GM23338 (cell line): ENCODE results near the gene IRS4. TPM values are rescaled to one million over a fixed set of nuclear protein-coding genes. Genes with fewer than 3 reads are reported as not detected.

Source experiments
- ATAC-seq: fragments of 200-7000 bp; cut with Tn5 transposase; 3 replicates; pipeline ENCODE4 v1.9.1; 2020
- DNase-seq: peaks from one replicate; pipeline ENCODE4 v3.0.0-alpha.2; 2015; ENCODE audit warnings: low spot score
- H2AFZ ChIP-seq: fragments of 200-600 bp; sonication (generic); 2 replicates; pipeline ENCODE4 v1.8.0; 2016; ENCODE audit warnings: antibody characterized with exemption, mild to moderate bottlenecking, moderate library complexity
- H3F3A ChIP-seq: fragments of 200-600 bp; sonication (generic); replicated peaks from 2 replicates; pipeline ENCODE4 v1.8.0; 2017; ENCODE audit warnings: antibody characterized with exemption, mixed run types, low read depth
- H3K27ac ChIP-seq: fragments of 200-600 bp; sonication (generic); 2 replicates; pipeline ENCODE4 v1.6.1; 2016; ENCODE audit warnings: low read depth
- H3K27me3 ChIP-seq: fragments of 200-600 bp; sonication (generic); 2 replicates; pipeline ENCODE4 v1.8.0; 2016; ENCODE audit warnings: mild to moderate bottlenecking, mixed run types, moderate library complexity; ENCODE audit not compliant: insufficient read depth
- H3K36me3 ChIP-seq: fragments of 200-600 bp; sonication (generic); 2 replicates; pipeline ENCODE4 v1.8.0; 2016; ENCODE audit warnings: mild to moderate bottlenecking; ENCODE audit not compliant: insufficient read depth
- H3K4me1 ChIP-seq: fragments of 200-600 bp; sonication (generic); 2 replicates; pipeline ENCODE4 v1.8.0; 2016; ENCODE audit warnings: mild to moderate bottlenecking, moderate library complexity; ENCODE audit not compliant: insufficient read depth
- H3K4me2 ChIP-seq: fragments of 200-600 bp; sonication (generic); 2 replicates; pipeline ENCODE4 v1.7.1; 2017; ENCODE audit warnings: mixed run types
- H3K4me3 ChIP-seq: fragments of 200-600 bp; sonication (generic); 2 replicates; pipeline ENCODE4 v1.6.1; 2016; ENCODE audit warnings: mixed run types
- H3K79me2 ChIP-seq: fragments of 200-600 bp; sonication (generic); replicated peaks from 2 replicates; pipeline ENCODE4 v1.8.0; 2017; ENCODE audit warnings: mild to moderate bottlenecking; ENCODE audit not compliant: insufficient read depth
- H3K9me2 ChIP-seq: fragments of 200-600 bp; sonication (generic); 2 replicates; pipeline ENCODE4 v1.8.0; 2017; ENCODE audit not compliant: insufficient read depth
- H4K20me1 ChIP-seq: fragments of 200-600 bp; sonication (generic); replicated peaks from 2 replicates; pipeline ENCODE4 v1.8.0; 2017; ENCODE audit warnings: mild to moderate bottlenecking; ENCODE audit not compliant: insufficient read depth
- H3K27ac Mint-ChIP-seq: 2 replicates; pipeline ENCODE4 v1.8.0; 2020; ENCODE audit warnings: inconsistent platforms, mild to moderate bottlenecking, moderate library complexity, mixed read lengths
- H3K27me3 Mint-ChIP-seq: 3 replicates; pipeline ENCODE4 v1.8.0; 2022; ENCODE audit warnings: low read depth, mild to moderate bottlenecking, moderate library complexity, mixed read lengths, inconsistent platforms; ENCODE audit not compliant: insufficient read depth, poor library complexity
- H3K36me3 Mint-ChIP-seq: 3 replicates; pipeline ENCODE4 v1.8.0; 2021; ENCODE audit warnings: low read depth, mild to moderate bottlenecking, inconsistent platforms, moderate library complexity, mixed read lengths
- H3K4me1 Mint-ChIP-seq: 3 replicates; pipeline ENCODE4 v1.8.0; 2020; ENCODE audit warnings: mild to moderate bottlenecking, inconsistent platforms, mixed read lengths
- H3K4me3 Mint-ChIP-seq: 3 replicates; pipeline ENCODE4 v1.8.0; 2021; ENCODE audit warnings: moderate library complexity, mild to moderate bottlenecking, inconsistent platforms, mixed read lengths
- H3K9me3 Mint-ChIP-seq: 3 replicates; pipeline ENCODE4 v1.8.0; 2020; ENCODE audit warnings: moderate library complexity, mild to moderate bottlenecking, inconsistent platforms, mixed read lengths
- CREB1 ChIP-seq: fragments of 250-450 bp; sonication (Bioruptor Pico); IDR thresholded peaks from 2 replicates; pipeline ENCODE4 v1.5.0; 2020; ENCODE audit warnings: low read depth, mild to moderate bottlenecking, moderate library complexity
- EZH2 ChIP-seq: fragments of 200-600 bp; sonication (generic); IDR thresholded peaks from one replicate; pipeline ENCODE4 v1.8.0; 2017; ENCODE audit warnings: antibody characterized with exemption, mild to moderate bottlenecking, low read depth; ENCODE audit not compliant: unreplicated experiment
- EZH2phosphoT487 ChIP-seq: fragments of 200-600 bp; sonication (generic); IDR thresholded peaks from one replicate; pipeline ENCODE4 v1.8.1; 2018; ENCODE audit warnings: antibody characterized with exemption; ENCODE audit not compliant: unreplicated experiment
- JUNB ChIP-seq: IDR thresholded peaks from one replicate; pipeline ENCODE4 v1.6.1; 2016; ENCODE audit warnings: antibody characterized with exemption; ENCODE audit not compliant: unreplicated experiment
- NANOG ChIP-seq: IDR thresholded peaks from 2 replicates; pipeline ENCODE4 v1.6.1; 2016; ENCODE audit warnings: antibody characterized with exemption, borderline replicate concordance
- POLR2AphosphoS5 ChIP-seq: IDR thresholded peaks from 2 replicates; pipeline ENCODE4 v1.6.1; 2016; ENCODE audit warnings: antibody characterized with exemption, low read depth
- REST ChIP-seq: IDR thresholded peaks from one replicate; pipeline ENCODE4 v1.6.1; 2018; ENCODE audit warnings: antibody characterized with exemption; ENCODE audit not compliant: unreplicated experiment
- STAT1 ChIP-seq: IDR thresholded peaks from one replicate; pipeline ENCODE4 v1.6.1; 2016; ENCODE audit warnings: antibody characterized with exemption; ENCODE audit not compliant: unreplicated experiment
- ZNF331 ChIP-seq: fragments of 250-450 bp; sonication (Bioruptor Pico); IDR thresholded peaks from 2 replicates; pipeline ENCODE4 v1.5.0; 2020; ENCODE audit warnings: low read depth, mild to moderate bottlenecking, moderate library complexity
- polyA plus RNA-seq: library from polyadenylated mRNA; unstranded; fragments of >200 nt; fragmentation: Nextera tagmentation; extraction: Ambion mirVana; gene quantifications from 2 replicates; pipeline ENCODE4 v1.2.1, GENCODE V29; 2016
- total RNA-seq: library from RNA; depleted of rRNA; stranded (reverse); fragments of >200 nt; shearing (Covaris generic); gene quantifications from 2 replicates; pipeline ENCODE4 v1.2.3, GENCODE V29; 2014
- TF ChIP-seq, protein P1 (sequence below): fragments of 250-450 bp; sonication (Bioruptor Pico); IDR thresholded peaks from 2 replicates; pipeline ENCODE4 v1.5.0; 2020; ENCODE audit warnings: mild to moderate bottlenecking, moderate library complexity
- TF ChIP-seq, protein P2 (sequence below): IDR thresholded peaks from 2 replicates; pipeline ENCODE4 v1.6.1; 2016; ENCODE audit warnings: antibody characterized with exemption

IRS4 gene
- total and polyA plus RNA-seq, 2 experiments from 2014 or later, result 1.3 to 15.2 TPM

GRCh38 chrX:108696690-108697089 lies 39.7 kb downstream of the IRS4 start:
- TF ChIP-seq ZNF331 (CRISPR knock-in tag), result no peak
- TF ChIP-seq NANOG, result no peak
- no peak for TF ChIP-seq EZH2
- no peak for TF ChIP-seq JUNB
- TF ChIP-seq, protein P1, sequence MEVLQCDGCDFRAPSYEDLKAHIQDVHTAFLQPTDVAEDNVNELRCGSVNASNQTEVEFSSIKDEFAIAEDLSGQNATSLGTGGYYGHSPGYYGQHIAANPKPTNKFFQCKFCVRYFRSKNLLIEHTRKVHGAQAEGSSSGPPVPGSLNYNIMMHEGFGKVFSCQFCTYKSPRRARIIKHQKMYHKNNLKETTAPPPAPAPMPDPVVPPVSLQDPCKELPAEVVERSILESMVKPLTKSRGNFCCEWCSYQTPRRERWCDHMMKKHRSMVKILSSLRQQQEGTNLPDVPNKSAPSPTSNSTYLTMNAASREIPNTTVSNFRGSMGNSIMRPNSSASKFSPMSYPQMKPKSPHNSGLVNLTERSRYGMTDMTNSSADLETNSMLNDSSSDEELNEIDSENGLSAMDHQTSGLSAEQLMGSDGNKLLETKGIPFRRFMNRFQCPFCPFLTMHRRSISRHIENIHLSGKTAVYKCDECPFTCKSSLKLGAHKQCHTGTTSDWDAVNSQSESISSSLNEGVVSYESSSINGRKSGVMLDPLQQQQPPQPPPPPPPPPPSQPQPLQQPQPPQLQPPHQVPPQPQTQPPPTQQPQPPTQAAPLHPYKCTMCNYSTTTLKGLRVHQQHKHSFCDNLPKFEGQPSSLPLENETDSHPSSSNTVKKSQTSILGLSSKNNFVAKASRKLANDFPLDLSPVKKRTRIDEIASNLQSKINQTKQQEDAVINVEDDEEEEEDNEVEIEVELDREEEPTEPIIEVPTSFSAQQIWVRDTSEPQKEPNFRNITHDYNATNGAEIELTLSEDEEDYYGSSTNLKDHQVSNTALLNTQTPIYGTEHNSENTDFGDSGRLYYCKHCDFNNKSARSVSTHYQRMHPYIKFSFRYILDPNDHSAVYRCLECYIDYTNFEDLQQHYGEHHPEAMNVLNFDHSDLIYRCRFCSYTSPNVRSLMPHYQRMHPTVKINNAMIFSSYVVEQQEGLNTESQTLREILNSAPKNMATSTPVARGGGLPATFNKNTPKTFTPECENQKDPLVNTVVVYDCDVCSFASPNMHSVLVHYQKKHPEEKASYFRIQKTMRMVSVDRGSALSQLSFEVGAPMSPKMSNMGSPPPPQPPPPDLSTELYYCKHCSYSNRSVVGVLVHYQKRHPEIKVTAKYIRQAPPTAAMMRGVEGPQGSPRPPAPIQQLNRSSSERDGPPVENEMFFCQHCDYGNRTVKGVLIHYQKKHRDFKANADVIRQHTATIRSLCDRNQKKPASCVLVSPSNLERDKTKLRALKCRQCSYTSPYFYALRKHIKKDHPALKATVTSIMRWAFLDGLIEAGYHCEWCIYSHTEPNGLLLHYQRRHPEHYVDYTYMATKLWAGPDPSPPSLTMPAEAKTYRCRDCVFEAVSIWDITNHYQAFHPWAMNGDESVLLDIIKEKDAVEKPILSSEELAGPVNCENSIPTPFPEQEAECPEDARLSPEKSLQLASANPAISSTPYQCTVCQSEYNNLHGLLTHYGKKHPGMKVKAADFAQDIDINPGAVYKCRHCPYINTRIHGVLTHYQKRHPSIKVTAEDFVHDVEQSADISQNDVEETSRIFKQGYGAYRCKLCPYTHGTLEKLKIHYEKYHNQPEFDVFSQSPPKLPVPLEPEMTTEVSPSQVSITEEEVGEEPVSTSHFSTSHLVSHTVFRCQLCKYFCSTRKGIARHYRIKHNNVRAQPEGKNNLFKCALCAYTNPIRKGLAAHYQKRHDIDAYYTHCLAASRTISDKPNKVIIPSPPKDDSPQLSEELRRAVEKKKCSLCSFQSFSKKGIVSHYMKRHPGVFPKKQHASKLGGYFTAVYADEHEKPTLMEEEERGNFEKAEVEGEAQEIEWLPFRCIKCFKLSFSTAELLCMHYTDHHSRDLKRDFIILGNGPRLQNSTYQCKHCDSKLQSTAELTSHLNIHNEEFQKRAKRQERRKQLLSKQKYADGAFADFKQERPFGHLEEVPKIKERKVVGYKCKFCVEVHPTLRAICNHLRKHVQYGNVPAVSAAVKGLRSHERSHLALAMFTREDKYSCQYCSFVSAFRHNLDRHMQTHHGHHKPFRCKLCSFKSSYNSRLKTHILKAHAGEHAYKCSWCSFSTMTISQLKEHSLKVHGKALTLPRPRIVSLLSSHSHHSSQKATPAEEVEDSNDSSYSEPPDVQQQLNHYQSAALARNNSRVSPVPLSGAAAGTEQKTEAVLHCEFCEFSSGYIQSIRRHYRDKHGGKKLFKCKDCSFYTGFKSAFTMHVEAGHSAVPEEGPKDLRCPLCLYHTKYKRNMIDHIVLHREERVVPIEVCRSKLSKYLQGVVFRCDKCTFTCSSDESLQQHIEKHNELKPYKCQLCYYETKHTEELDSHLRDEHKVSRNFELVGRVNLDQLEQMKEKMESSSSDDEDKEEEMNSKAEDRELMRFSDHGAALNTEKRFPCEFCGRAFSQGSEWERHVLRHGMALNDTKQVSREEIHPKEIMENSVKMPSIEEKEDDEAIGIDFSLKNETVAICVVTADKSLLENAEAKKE (CRISPR knock-in tag), result no peak
- no peak for TF ChIP-seq STAT1
- no peak for TF ChIP-seq EZH2phosphoT487
- TF ChIP-seq POLR2AphosphoS5, result no peak
- TF ChIP-seq, protein P2, sequence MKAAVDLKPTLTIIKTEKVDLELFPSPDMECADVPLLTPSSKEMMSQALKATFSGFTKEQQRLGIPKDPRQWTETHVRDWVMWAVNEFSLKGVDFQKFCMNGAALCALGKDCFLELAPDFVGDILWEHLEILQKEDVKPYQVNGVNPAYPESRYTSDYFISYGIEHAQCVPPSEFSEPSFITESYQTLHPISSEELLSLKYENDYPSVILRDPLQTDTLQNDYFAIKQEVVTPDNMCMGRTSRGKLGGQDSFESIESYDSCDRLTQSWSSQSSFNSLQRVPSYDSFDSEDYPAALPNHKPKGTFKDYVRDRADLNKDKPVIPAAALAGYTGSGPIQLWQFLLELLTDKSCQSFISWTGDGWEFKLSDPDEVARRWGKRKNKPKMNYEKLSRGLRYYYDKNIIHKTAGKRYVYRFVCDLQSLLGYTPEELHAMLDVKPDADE, result no peak
- TF ChIP-seq REST, result no peak
- TF ChIP-seq CREB1 (CRISPR knock-in tag), result no peak
- Histone ChIP-seq H2AFZ (no peak overlapping the region), H3K27me3 (no peaks in the 10 kb centered on the region), H3K4me3 (no peak overlapping the region), H3K4me1 (no peaks in the 10 kb centered on the region), H3K9me2 (no peaks in the 10 kb centered on the region), H4K20me1 (no peaks in the 10 kb centered on the region), H3K27ac (no peak overlapping the region), H3F3A (no peaks in the 10 kb centered on the region), H3K36me3 (peaks cover 6% of the 10 kb centered on the region; the same call in 1 of the 2 replicates), H3K79me2 (no peaks in the 10 kb centered on the region), H3K4me2 (no peak overlapping the region)
- no peak overlapping the region for H3K4me3 Mint-ChIP-seq
- no peak overlapping the region for H3K27ac Mint-ChIP-seq
- DNase-seq, result no peak
- H3K27me3 Mint-ChIP-seq, result no peaks in the 10 kb centered on the region
- H3K4me1 Mint-ChIP-seq, result no peaks in the 10 kb centered on the region
- H3K9me3 Mint-ChIP-seq, result no peaks in the 10 kb centered on the region
- H3K36me3 Mint-ChIP-seq, result no peaks in the 10 kb centered on the region
- no peak for ATAC-seq
